Stimulated activated naive CD8-positive, alpha-beta T cell treated with anti-CD3 and anti-CD28 coated beads, Interleukin-15, amount 100 ng/mL, for 72 hours (primary cell): ENCODE results near the gene SORCS1.

ENCODE experiments used
- ATAC-seq: fragments of 150-1000 bp; cut with Tn5 transposase; 2 replicates; pipeline ENCODE4 v1.10.0; 2021; ENCODE audit warnings: mild to moderate bottlenecking, moderate library complexity
- DNase-seq, 2 donors: peaks; one replicate each; pipeline ENCODE4 v3.0.0; 2021 to 2022
- H3K27ac Mint-ChIP-seq, 2 donors: one replicate each; pipeline ENCODE4 v1.8.0; 2022; ENCODE audit warnings: mild to moderate bottlenecking in 2 of 2, mixed read lengths in 2 of 2, moderate library complexity in 2 of 2
- H3K27me3 Mint-ChIP-seq: one replicate; pipeline ENCODE4 v1.8.0; 2022; ENCODE audit warnings: mixed read lengths
- H3K4me1 Mint-ChIP-seq: one replicate; pipeline ENCODE4 v1.8.0; 2022; ENCODE audit warnings: mild to moderate bottlenecking, mixed read lengths
- H3K4me3 Mint-ChIP-seq, 2 donors: one replicate each; pipeline ENCODE4 v1.8.0; 2022; ENCODE audit warnings: mild to moderate bottlenecking in 2 of 2, mixed read lengths in 2 of 2, moderate library complexity in 1 of 2
- H3K9me3 Mint-ChIP-seq, 2 donors: one replicate each; pipeline ENCODE4 v1.8.0; 2022; ENCODE audit warnings: mixed read lengths in 2 of 2

Gene SORCS1

GRCh38 chr10:106728232-106728631, 436.3 kb downstream of the SORCS1 start:
- Mint-ChIP-seq H3K4me3 (no peak overlapping the region), H3K9me3 (no peaks in the 10 kb centered on the region), H3K4me1 (no peaks in the 10 kb centered on the region), H3K27ac (no peak overlapping the region), H3K27me3 (no peaks in the 10 kb centered on the region)
- ATAC-seq (no peak), DNase-seq (no peak)

DNA sequence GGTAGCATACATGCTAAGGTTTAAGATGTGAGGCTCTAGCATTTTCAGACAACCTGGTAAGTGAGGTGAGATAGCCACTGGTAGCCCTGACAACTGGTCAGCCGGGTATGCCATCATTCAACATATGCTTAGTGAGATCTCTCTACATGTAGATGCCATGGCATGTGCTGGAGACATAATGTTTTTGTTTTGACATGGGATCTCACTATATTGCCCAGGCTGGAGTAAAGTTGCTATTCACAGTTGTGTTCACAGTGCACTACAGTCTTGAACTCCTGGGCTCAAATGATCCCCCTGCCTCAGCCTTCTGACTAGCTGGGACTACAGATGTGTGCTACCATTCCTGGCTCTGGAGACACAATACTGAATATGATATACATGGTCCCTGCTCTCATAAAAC, 437.3 kb downstream of the SORCS1 start:
- no peak overlapping the region for H3K27ac Mint-ChIP-seq
- no peaks in the 10 kb centered on the region for H3K27me3 Mint-ChIP-seq
- no peaks in the 10 kb centered on the region for H3K4me1 Mint-ChIP-seq
- ATAC-seq, result no peak
- no peaks in the 10 kb centered on the region for H3K9me3 Mint-ChIP-seq
- no peak overlapping the region for H3K4me3 Mint-ChIP-seq
- DNase-seq, result no peak

GRCh38 chr10:106722524-106722923, 442.0 kb downstream of the SORCS1 start:
- H3K27me3 Mint-ChIP-seq, result no peaks in the 10 kb centered on the region
- H3K4me3 Mint-ChIP-seq, result no peak overlapping the region
- H3K4me1 Mint-ChIP-seq, result no peaks in the 10 kb centered on the region
- DNase-seq, result no peak
- peaks cover 0 to 7% of the 10 kb centered on the region in 2 donors for H3K9me3 Mint-ChIP-seq
- no peak for ATAC-seq
- no peak overlapping the region for H3K27ac Mint-ChIP-seq

- Mint-ChIP-seq H3K27ac (no peak overlapping the region), H3K9me3 (peaks cover 0 to 7% of the 10 kb centered on the region in 2 donors), H3K4me1 (no peaks in the 10 kb centered on the region), H3K4me3 (no peak overlapping the region), H3K27me3 (no peaks in the 10 kb centered on the region)
- DNase-seq (no peak), ATAC-seq (no peak)
Observed at GRCh38 chr10:106720683-106721082, 443.8 kb downstream of the SORCS1 start.

GRCh38 chr10:106716381-106716780, 448.1 kb downstream of the SORCS1 start:
- no peak for ATAC-seq
- H3K27me3 Mint-ChIP-seq, result no peaks in the 10 kb centered on the region
- no peaks in the 10 kb centered on the region for H3K4me1 Mint-ChIP-seq
- H3K9me3 Mint-ChIP-seq, result peaks cover 7 to 9% of the 10 kb centered on the region in 2 donors
- no peak overlapping the region for H3K27ac Mint-ChIP-seq
- DNase-seq, result no peak
- no peak overlapping the region for H3K4me3 Mint-ChIP-seq

DNA sequence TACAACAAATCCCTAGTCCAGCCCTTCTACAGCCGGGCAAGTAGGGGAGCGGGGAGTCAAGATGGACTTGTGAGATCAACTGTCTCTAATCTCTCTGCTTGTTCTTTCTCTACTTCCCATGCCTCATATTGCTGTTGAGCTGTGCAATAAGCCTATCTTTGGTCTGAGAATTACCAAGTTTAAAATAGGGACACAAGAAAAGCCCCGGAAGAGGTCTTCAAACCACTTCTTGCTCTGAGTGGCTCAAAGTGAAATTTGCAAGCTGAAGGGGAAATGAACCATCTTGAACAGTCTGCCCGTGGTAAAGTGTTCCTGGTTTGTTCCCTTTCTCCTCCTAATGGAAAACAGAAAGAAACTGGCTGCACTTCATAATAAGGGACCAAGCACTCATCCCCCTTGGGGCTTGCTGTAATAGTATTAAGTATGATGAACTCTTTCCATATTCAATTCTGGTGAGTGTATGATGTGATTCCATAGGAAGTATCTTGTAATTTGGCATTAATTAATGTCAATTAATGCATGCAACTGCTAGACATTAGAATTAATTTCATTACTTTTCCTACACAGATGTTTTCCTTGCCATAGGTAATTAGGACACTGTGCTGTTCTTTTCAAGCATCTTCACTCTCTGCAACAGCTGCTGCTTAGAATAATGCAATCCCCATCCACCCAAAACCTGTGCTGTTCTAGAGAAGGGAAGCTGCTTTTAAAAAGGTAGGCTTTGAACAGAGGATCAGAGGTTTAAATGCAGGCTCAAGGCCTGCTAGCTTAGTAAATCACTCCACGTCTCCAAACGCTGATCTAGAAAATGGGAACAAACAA, 449.6 kb downstream of the SORCS1 start:
- peaks cover 4 to 9% of the 10 kb centered on the region in 2 donors for H3K9me3 Mint-ChIP-seq

DNA sequence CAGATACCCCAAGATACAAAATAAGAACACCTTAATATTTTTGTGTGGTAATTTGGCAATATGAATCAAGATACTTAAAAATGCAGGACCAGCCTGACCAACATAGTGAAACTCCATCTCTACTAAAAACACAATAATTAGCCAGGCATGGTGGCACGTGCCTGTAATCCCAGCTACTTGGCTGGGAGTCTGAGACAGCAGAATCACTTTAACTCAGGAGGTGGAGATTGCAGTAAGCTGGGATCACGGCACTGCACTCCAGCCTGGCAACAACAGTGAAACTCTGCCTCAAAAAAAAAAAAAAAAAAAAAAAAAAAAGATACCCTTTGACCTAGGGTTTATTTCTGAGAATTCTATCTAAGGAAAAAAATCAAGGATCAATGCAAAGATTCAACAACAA, 450.7 kb downstream of the SORCS1 start:
- no peak for DNase-seq
- no peak for ATAC-seq
- Mint-ChIP-seq H3K27ac (no peak overlapping the region), H3K4me1 (no peaks in the 10 kb centered on the region), H3K9me3 (peaks cover 0 to 9% of the 10 kb centered on the region in 2 donors), H3K27me3 (no peaks in the 10 kb centered on the region), H3K4me3 (no peak overlapping the region)

More for the DNA sequence above, 449.6 kb downstream of the SORCS1 start:
- DNase-seq, result no peak
- Mint-ChIP-seq H3K27ac (no peak overlapping the region), H3K4me1 (no peaks in the 10 kb centered on the region), H3K4me3 (no peak overlapping the region), H3K27me3 (no peaks in the 10 kb centered on the region)
- no peak for ATAC-seq

DNA sequence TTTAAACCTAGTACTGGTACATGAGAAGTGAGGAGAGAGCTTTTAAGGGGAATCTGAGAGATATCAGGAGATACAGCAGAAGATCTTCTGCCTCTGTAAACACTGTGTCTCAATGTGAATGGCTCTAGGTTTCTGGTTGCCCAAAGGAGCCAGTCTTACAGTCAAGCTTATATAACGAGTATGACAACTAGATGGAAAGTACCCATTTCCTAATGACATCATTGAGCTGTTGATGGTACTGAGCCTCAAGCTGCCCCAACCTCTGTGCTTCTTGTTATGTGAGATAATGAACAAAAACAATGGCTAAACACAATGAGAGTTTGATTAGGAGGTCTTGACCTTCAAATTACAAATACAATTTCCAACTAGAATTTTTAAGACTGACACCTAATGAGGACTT, 451.5 kb downstream of the SORCS1 start:
- no peak for ATAC-seq
- no peaks in the 10 kb centered on the region for H3K27me3 Mint-ChIP-seq

GRCh38 chr10:106711313-106711906, 453.1 kb downstream of the SORCS1 start:
- Mint-ChIP-seq H3K27ac (no peak overlapping the region), H3K27me3 (no peaks in the 10 kb centered on the region), H3K4me3 (no peak overlapping the region), H3K4me1 (no peaks in the 10 kb centered on the region), H3K9me3 (peaks cover 0 to 9% of the 10 kb centered on the region in 2 donors)
- ATAC-seq (no peak), DNase-seq (peak; percentile 17 to 23)

More for the DNA sequence above, 451.5 kb downstream of the SORCS1 start:
- no peak for DNase-seq
- Mint-ChIP-seq H3K27ac (no peak overlapping the region), H3K9me3 (peaks cover 0 to 9% of the 10 kb centered on the region in 2 donors), H3K4me3 (no peak overlapping the region), H3K4me1 (no peaks in the 10 kb centered on the region)

- H3K4me3 Mint-ChIP-seq, result no peak overlapping the region
- H3K27ac Mint-ChIP-seq, result no peak overlapping the region
- no peaks in the 10 kb centered on the region for H3K27me3 Mint-ChIP-seq
- peaks cover 0 to 9% of the 10 kb centered on the region in 2 donors for H3K9me3 Mint-ChIP-seq
- no peak for ATAC-seq
- DNase-seq, result no peak
- H3K4me1 Mint-ChIP-seq, result no peaks in the 10 kb centered on the region
Observed at GRCh38 chr10:106708506-106708905, 456.0 kb downstream of the SORCS1 start.

DNA sequence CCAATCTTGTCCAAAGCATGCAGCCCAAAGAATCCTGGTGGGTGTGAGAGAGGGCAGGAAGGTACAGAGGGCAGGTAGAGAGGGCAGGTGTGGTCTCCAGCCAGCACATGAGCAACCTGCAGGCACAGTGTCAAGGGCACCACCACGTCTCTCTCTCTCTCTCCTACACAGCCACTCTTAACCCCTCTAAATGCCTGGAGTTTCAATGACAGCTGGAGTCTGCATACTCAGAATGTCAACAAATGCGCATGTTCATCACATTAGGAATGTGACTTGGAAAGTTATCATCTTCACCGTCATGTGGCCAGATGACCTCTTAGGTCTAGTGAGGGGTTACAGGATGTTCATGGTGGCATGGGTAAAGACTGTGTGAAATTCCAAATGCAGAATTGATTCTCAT, 456.8 kb downstream of the SORCS1 start:
- Mint-ChIP-seq H3K9me3 (peaks cover 0 to 9% of the 10 kb centered on the region in 2 donors), H3K27me3 (no peaks in the 10 kb centered on the region)
- no peak for ATAC-seq

DNA sequence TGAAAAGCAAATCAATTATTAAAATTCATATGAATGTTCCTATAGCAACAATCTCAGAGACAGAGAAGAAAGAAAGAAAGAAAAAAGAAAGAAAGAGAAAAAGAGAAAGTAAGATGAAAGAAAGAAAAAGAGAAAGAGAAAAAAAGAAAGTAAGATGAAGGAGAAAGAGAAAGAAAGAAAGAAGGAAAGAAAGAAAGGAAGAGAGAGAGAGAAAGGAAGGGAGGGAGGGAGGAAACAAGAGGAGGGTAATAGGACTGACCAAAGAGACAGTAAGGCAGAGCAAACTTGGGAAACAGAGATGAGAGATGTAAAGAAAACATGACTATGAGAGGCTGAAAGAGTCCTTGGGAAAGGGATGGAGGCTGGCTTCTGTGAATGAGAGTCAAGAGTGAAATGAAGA, 458.4 kb downstream of the SORCS1 start:
- H3K4me1 Mint-ChIP-seq, result no peaks in the 10 kb centered on the region
- H3K27ac Mint-ChIP-seq, result no peak overlapping the region
- no peaks in the 10 kb centered on the region for H3K27me3 Mint-ChIP-seq
- no peaks in the 10 kb centered on the region for H3K9me3 Mint-ChIP-seq
- ATAC-seq, result no peak
- DNase-seq, result no peak
- no peak overlapping the region for H3K4me3 Mint-ChIP-seq

More for the DNA sequence above, 456.8 kb downstream of the SORCS1 start:
- DNase-seq, result no peak
- Mint-ChIP-seq H3K4me3 (no peak overlapping the region), H3K27ac (no peak overlapping the region), H3K4me1 (no peaks in the 10 kb centered on the region)

DNA sequence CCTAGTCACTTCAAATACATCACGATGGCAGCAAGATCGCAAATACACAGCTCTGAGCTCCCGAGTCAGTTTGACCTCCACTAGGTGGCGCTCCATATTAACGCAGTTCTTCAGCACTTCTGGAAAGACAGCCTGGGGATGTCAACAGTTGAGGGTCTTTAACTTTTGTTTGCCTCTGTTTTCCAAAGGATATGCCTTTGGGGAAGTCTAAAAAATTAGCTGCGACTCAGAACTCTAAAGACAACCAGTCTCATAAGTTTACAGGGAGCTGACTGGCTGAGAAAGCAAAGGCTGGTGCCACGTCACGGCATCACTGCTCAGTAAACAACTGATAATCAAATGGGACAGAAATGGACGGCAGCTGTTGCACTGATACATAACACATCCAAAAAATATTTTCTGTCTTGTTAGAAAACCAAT, 458.8 kb downstream of the SORCS1 start:
- Mint-ChIP-seq H3K4me3 (no peak overlapping the region), H3K9me3 (no peaks in the 10 kb centered on the region), H3K27me3 (no peaks in the 10 kb centered on the region), H3K4me1 (no peaks in the 10 kb centered on the region), H3K27ac (no peak overlapping the region)
- ATAC-seq (no peak), DNase-seq (peak; percentile 11 to 17)

- ATAC-seq (no peak), DNase-seq (no peak)
- no peak overlapping the region for H3K4me3 Mint-ChIP-seq
- no peak overlapping the region for H3K27ac Mint-ChIP-seq
- H3K4me1 Mint-ChIP-seq, result no peaks in the 10 kb centered on the region
- H3K27me3 Mint-ChIP-seq, result no peaks in the 10 kb centered on the region
- H3K9me3 Mint-ChIP-seq, result peaks cover 4 to 10% of the 10 kb centered on the region in 2 donors
Observed at GRCh38 chr10:106696239-106696638, 468.3 kb downstream of the SORCS1 start.

- no peak overlapping the region for H3K4me3 Mint-ChIP-seq
- peaks cover 8 to 11% of the 10 kb centered on the region in 2 donors for H3K9me3 Mint-ChIP-seq
- DNase-seq, result no peak
- no peak for ATAC-seq
- H3K27ac Mint-ChIP-seq, result no peak overlapping the region
- no peaks in the 10 kb centered on the region for H3K27me3 Mint-ChIP-seq
- H3K4me1 Mint-ChIP-seq, result no peaks in the 10 kb centered on the region
Observed at GRCh38 chr10:106694696-106695095, 469.8 kb downstream of the SORCS1 start.

- ATAC-seq (no peak), DNase-seq (no peak)
- no peaks in the 10 kb centered on the region for H3K27me3 Mint-ChIP-seq
- peaks cover 0 to 4% of the 10 kb centered on the region in 2 donors for H3K9me3 Mint-ChIP-seq
- H3K4me1 Mint-ChIP-seq, result no peaks in the 10 kb centered on the region
- H3K4me3 Mint-ChIP-seq, result no peak overlapping the region
- no peak overlapping the region for H3K27ac Mint-ChIP-seq
Observed at GRCh38 chr10:106682175-106682574, 482.3 kb downstream of the SORCS1 start.
